ENCODE data around the gene MSI2. TPM values are rescaled to one million over a fixed set of nuclear protein-coding genes. Genes with fewer than 3 reads are reported as not detected.

Gene MSI2
- total RNA-seq, 1 experiment from 2014 or later = 13.8 TPM

DNA sequence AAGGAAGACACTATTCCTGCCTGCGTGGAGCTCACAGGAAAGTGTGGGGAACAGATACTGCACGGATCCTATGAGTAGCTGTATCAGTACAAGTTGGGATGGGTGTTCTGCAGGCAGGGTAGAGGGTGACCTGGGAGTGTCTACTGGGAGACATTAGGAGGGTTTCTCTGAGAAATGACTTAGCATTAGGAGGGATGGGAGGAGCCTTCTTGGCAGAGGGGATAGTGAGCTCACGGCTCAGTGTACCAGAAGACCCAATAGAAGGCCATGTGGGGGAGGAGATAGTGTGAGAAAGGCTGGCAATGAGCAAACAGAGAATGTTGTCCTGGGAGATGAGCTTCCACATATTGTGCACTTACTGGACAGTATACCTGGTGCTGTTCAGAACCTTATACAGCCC, 109.1 kb downstream of the MSI2 start:
- DNase-seq (ENCODE audit: low read depth) = no peak

GRCh38 chr17:57366177-57366557, 109.8 kb downstream of the MSI2 start:
- no peak for DNase-seq (ENCODE audit: low read depth)

- DNase-seq (ENCODE audit: low read depth) = no peak
These were observed 110.4 kb downstream of the MSI2 start for GRCh38 chr17:57366558-57367351.

DNA sequence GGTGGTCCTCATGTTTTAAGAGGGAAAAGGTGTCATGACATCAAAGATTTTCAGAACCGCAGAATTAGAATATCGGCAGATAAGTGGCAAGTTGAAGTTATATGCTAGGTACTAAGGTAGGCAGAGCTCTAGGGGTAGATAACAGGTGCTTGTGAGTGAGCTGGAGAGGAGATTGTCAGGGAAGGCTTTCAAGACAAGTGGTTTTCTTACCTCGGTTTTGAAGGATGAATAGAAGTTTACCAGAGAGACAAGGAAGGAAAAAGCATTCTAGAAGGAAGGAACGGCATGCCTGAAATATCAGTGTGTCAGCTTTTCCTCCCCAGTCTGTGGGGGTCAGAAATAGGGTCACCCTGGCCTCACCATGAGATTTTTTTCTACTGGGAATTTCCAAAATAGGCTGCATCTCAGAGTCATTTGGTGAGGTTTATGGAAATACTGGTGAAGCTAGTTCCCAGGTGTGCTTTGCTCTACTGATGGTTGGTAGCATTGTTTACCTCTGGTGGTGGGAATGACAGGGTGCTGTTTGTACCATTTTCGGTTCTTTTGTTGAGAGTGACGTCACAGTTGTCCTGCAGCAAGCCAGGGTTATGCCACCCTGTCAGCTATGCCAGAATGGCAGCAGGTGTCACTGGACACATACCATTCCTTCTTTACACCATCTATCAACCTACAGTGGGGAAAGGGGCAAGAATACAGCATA, 112.5 kb downstream of the MSI2 start:
- no peak for DNase-seq (ENCODE audit: low read depth)

DNA sequence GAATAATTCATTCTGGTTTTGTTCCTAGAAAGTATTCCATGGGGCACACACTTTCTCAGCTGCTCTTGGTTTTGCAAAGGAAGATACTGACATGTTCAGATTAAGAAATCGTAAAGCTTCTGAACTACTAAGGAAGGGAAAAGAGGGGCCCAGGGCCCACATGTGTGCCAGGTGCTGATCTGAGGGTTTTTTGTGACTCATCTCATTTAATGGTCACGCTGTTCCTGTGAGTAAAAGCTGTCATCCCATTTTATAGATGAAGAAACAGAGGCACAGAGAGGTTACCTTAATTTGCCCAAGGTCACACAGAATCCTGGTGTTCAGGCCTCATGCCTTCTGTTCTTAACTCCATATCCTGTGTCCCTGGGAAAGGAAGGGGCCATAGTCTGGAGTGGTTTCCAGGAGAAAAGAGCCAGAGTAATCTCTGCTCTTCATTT, 113.2 kb downstream of the MSI2 start:
- peak; percentile 12 for DNase-seq (ENCODE audit: low read depth)

- DNase-seq (ENCODE audit: low read depth) = peak; percentile 6
These were observed 113.8 kb downstream of the MSI2 start for GRCh38 chr17:57370037-57370581.

- no peak for DNase-seq (ENCODE audit: low read depth)
These were observed 114.3 kb downstream of the MSI2 start for GRCh38 chr17:57370619-57371018.

- DNase-seq (ENCODE audit: low read depth) = peak; percentile 29
These were observed 115.8 kb downstream of the MSI2 start for GRCh38 chr17:57372156-57372555.

DNA sequence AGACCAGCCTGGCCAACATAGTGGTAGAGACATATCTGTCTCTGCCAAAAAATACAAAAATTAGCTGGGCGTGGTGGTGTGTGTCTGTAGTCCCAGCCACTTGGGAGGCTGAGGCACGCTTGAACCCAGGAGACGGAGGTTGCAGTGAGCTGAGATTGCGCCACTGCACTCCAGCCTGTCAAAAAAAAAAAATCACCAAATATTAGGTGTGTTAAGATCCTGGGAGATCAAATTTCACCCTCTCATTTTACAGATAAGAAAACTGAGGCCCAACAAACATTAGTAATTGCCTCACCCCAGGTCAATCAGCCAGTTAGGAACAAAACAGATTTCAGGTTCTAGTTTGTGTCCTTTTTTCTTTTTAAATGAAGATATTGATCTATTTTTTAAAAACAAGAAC, 116.7 kb downstream of the MSI2 start:
- DNase-seq (ENCODE audit: low read depth) = no peak

DNA sequence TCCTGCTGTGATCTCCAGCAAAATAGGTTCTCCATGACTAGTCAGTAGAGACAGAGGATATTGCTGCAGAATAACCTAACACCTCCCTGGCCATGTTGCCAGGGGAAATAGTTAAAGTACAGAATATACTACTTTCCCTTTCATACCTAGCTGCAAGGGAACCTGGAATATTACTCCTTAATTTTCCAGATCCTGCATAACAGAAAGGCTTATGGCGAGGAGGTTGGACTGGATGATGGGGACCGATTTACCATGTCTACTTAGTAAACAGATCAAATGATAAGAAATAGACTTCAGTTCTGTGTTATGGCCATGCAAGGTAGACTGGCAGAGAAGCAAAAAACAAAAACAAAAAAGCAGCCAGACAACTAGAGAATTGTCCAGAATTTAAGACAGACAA, 117.4 kb downstream of the MSI2 start:
- no peak for DNase-seq (ENCODE audit: low read depth)

GRCh38 chr17:57375040-57375769, 118.9 kb downstream of the MSI2 start:
- no peak for DNase-seq (ENCODE audit: low read depth)

DNA sequence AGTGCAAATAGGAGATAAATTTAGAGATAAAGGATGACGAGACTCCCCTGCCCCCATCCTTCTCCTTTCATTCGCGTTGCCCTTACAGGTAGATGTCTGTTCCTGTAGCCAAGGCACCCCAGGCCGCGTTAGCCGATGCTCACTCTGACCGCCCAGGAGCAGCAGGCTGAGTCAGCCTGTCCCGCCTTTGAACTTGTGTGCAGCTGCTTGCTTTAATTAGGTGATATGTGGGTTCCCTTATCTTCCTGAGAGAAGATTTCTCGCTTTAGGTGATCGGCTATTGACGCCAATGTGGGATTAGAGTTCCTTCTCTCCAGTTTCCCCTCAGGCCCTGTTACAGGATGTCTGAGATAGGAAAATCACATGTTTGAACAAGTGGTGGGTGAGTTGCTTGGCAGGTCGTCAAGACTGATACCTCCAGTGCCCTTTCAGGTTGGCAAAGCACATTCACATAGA, 119.5 kb downstream of the MSI2 start:
- DNase-seq (ENCODE audit: low read depth) = no peak

- DNase-seq (ENCODE audit: low read depth) = no peak
These were observed 120.8 kb downstream of the MSI2 start for GRCh38 chr17:57377094-57377493.

GRCh38 chr17:57379237-57379894, 123.0 kb downstream of the MSI2 start:
- no peak for DNase-seq (ENCODE audit: low read depth)

GRCh38 chr17:57379895-57380434, 123.6 kb downstream of the MSI2 start:
- DNase-seq (ENCODE audit: low read depth) = no peak

DNA sequence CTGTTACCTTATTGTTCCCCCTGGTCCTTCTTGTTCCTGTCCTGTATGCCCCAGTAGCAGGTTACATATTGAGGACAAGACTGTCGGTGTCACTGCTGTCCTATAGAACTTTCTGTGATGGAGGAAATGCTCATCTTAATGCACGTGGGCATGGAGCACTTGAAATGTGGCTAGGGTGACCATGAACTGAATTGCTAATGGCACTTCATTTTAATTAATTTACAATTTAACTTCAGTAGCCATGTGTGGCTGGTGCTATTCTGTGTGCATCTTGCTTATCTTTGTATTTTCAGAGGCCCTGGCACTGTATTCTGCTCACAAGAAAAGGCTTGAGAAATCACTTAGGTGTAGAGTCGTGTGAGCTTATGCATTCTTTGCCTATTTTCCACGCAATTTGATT, 125.2 kb downstream of the MSI2 start:
- no peak for DNase-seq (ENCODE audit: low read depth)

DNA sequence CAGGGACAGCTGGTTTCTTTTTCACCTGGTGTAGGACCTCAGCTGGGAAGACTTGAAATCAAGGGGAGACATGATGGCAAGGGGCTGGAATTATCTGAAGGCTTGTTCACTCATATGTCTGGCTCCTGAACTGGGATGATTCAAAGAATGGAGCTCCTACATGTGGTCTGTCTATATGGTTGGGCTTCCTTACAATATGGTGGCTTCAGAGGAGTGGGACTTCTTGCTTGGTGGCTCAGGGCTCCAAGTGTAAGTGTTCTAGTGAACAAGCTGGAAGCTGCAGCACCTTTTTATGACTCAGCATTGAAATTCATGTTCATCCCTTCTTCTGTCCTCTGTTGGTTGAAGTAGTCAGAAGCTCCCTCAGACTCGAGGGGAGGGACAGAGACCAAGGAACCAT, 127.9 kb downstream of the MSI2 start:
- DNase-seq (ENCODE audit: low read depth) = no peak

DNA sequence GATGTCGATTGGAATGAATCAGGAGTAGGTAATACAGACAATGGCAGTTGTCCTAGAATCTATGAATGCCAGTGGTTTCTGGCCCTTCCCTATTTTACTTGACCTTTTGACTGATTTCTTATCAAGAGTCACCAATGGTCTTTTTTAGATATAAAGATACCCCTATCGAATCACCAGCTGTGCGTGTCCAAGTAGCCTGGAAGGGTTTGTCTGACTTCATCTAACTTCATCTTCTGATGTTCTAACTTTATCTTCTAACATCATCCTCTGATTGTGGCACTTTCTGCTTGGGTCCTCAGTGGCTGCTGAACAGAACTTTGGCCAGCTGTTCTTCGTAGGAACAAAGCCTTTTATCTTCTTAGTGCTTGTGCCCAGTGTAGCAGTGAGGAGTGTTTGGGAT, 129.7 kb downstream of the MSI2 start:
- no peak for DNase-seq (ENCODE audit: low read depth)

- no peak for DNase-seq (ENCODE audit: low read depth)
These were observed 131.3 kb downstream of the MSI2 start for GRCh38 chr17:57387575-57387974.

DNA sequence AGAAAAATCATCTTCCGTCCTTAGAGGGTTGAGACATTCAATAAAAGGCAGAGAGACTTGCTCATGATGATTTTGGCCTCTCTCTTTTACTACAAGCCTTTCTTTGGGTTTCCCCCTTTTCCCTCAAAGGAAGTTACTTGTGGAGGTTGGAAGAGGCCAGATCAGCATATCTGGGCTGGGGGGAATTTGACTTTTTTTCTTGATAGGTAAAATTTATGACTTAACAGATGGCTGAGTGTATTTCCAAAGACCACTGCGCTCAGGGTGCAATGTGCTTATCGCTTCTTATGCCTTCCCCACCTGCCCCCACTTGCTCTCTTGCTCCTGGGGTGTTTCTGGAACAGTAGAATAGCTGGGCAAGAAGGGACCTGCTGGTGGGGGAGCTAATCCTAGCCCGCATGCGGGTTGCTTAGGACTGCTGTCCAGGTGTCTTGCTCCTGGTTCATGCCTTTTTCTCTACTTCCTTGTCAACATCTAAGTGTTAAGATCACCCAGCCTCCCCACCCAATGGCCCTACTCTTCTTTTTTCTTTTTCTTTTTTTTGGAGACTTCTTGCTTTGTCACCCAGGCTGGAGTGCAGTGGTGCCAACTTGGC, 131.9 kb downstream of the MSI2 start:
- DNase-seq (ENCODE audit: low read depth) = no peak

- no peak for DNase-seq (ENCODE audit: low read depth)
These were observed 133.2 kb downstream of the MSI2 start for GRCh38 chr17:57389473-57389872.
